Activated CD8-positive, alpha-beta memory T cell treated with anti-CD3 and anti-CD28 coated beads, Interleukin-2, amount 50 U/mL, for 24 hours (primary cell): ENCODE results near the gene TBX10.
"Not testable (repeated sequence)": the region's sequence is repeated elsewhere in the genome, so short reads cannot be mapped to it uniquely, and the experiment has no call there.

ENCODE experiments used
- DNase-seq: peaks from one replicate; pipeline ENCODE4 v3.0.0-alpha.2; 2020; ENCODE audit errors: extremely low read depth

The TBX10 gene

GRCh38 chr11:67645521-67646461 lies 6.2 kb upstream of the TBX10 start:
- DNase-seq, result no peak

GRCh38 chr11:67644472-67645418 lies 5.2 kb upstream of the TBX10 start:
- no peak for DNase-seq

- DNase-seq, result no peak
These were observed 4.5 kb upstream of the TBX10 start for GRCh38 chr11:67644042-67644441.

- DNase-seq, result no peak
These were observed 2.9 kb upstream of the TBX10 start for GRCh38 chr11:67642173-67643120.

- no peak for DNase-seq
These were observed 2.0 kb upstream of the TBX10 start for GRCh38 chr11:67641338-67642172.

GRCh38 chr11:67640758-67641337 lies 1.3 kb upstream of the TBX10 start:
- no peak for DNase-seq

GRCh38 chr11:67640021-67640757 lies 626 bp upstream of the TBX10 start:
- peak; percentile 37 for DNase-seq

GRCh38 chr11:67638535-67639437 lies 777 bp downstream of the TBX10 start:
- no peak for DNase-seq

GRCh38 chr11:67637441-67637840 lies 2.1 kb downstream of the TBX10 start:
- not testable (repeated sequence) for DNase-seq

GRCh38 chr11:67636962-67637361 lies 2.6 kb downstream of the TBX10 start:
- DNase-seq, result no peak

GRCh38 chr11:67635231-67635521 lies 4.4 kb downstream of the TBX10 start:
- DNase-seq, result no peak

GRCh38 chr11:67634366-67635230 lies 5.0 kb downstream of the TBX10 start:
- no peak for DNase-seq

- no peak for DNase-seq
These were observed 5.7 kb downstream of the TBX10 start for GRCh38 chr11:67633758-67634365.

- no peak for DNase-seq
These were observed 6.4 kb downstream of the TBX10 start for GRCh38 chr11:67632982-67633755.

- DNase-seq, result no peak
These were observed 7.2 kb downstream of the TBX10 start for GRCh38 chr11:67632175-67632981.

GRCh38 chr11:67631853-67632174 lies 7.7 kb downstream of the TBX10 start:
- DNase-seq, result no peak
